ENCODE data around the gene RHPN2. TPM values are rescaled to one million over a fixed set of nuclear protein-coding genes. Genes with fewer than 3 reads are reported as not detected.

RHPN2 gene
- total and polyA plus RNA-seq, 2 donors (not counting 3 experiments of a cell fraction or from before 2014, with no cell fraction given) = 2.3 to 2.7 TPM

DNA sequence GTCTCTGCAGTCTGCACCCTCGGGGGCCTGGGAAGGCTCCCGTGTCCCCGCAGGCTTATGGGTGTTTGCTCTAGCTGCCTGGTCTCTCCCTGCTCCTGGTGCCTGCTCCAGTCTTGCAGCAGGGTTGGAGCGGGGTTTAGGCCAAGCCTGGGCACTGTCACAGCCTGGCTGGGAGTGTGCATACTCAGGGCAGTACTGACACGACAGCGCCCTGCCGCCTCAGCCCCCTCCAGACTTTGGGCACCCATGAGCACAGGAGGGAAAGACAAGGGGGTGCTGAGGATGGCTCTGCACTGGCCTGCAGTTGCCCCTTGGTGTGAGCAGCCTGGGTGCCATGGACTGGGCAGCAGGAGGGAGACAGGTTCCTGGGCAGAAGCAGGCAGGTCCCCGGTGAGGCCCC is 128.6 kb downstream of the RHPN2 start:
- H3K4me1 ChIP-seq (ENCODE audit: control insufficient read depth, extremely low read depth, insufficient read depth, low read length) = no peaks in the 10 kb centered on the region
- no peaks in the 10 kb centered on the region for H4K20me1 ChIP-seq (replicated peaks; ENCODE audit: control insufficient read depth, extremely low read depth, insufficient read depth, low read length)
- no peaks in the 10 kb centered on the region for H3K9me3 ChIP-seq (replicated peaks; ENCODE audit: control insufficient read depth, insufficient read depth, low read length)
- H3K9me1 ChIP-seq (replicated peaks; ENCODE audit: control insufficient read depth, extremely low read depth, insufficient read depth, low read length) = no peaks in the 10 kb centered on the region
- CTCF ChIA-PET = no interaction called here
- no TSS peak for BruUV-seq (replicated peaks)
- dilution Hi-C loops (cut with MboI; ENCODE audit: extremely low pct_ligation_motif_present, low sequenced_read_pairs) (no loop called here), intact Hi-C loops (cut with micrococcal nuclease) (no loop called here)
- DNase-seq (ENCODE audit: low read depth, low spot score) (no peak), FAIRE-seq (no peak)
- TF ChIP-seq GATA2 (IDR thresholded peaks at IDR 0.05; ENCODE audit: insufficient read depth, insufficient read length, low read depth, low read length) (no peak), POLR2A (IDR thresholded peaks at IDR 0.05; ENCODE audit: low read depth, low read length) (no peak), JUN (IDR thresholded peaks at IDR 0.05; ENCODE audit: borderline replicate concordance, insufficient read depth, insufficient read length, low read depth) (no peak)
- TF ChIP-seq, protein P1, sequence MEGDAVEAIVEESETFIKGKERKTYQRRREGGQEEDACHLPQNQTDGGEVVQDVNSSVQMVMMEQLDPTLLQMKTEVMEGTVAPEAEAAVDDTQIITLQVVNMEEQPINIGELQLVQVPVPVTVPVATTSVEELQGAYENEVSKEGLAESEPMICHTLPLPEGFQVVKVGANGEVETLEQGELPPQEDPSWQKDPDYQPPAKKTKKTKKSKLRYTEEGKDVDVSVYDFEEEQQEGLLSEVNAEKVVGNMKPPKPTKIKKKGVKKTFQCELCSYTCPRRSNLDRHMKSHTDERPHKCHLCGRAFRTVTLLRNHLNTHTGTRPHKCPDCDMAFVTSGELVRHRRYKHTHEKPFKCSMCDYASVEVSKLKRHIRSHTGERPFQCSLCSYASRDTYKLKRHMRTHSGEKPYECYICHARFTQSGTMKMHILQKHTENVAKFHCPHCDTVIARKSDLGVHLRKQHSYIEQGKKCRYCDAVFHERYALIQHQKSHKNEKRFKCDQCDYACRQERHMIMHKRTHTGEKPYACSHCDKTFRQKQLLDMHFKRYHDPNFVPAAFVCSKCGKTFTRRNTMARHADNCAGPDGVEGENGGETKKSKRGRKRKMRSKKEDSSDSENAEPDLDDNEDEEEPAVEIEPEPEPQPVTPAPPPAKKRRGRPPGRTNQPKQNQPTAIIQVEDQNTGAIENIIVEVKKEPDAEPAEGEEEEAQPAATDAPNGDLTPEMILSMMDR (IDR thresholded peaks at IDR 0.05; ENCODE audit: extremely low read depth in 1 of 2, insufficient read depth in 1 of 2, low read depth in 1 of 2, low read length in 2 of 2) = no peak
- no peak overlapping the region for H3K9ac ChIP-seq (replicated peaks; ENCODE audit: extremely low read depth, insufficient read depth, low read length)
- H3K36me3 ChIP-seq (ENCODE audit: control insufficient read depth in 2 of 2, extremely low read depth in 1 of 2, insufficient read depth in 2 of 2, low read length in 2 of 2) = peaks cover 2 to 18% of the 10 kb centered on the region in 2 experiments
- H3K4me3 ChIP-seq (replicated peaks in 1 of 3; ENCODE audit: insufficient read depth in 1 of 3, low read depth in 1 of 3, low read length in 3 of 3) = no peak overlapping the region
- H3K27me3 ChIP-seq (ENCODE audit: control insufficient read depth in 2 of 2, insufficient read depth in 2 of 2, low read length in 2 of 2) = no peaks in the 10 kb centered on the region
- no peaks in the 10 kb centered on the region for H3K79me2 ChIP-seq (ENCODE audit: control insufficient read depth, insufficient read depth, low read length)
- H3K27ac ChIP-seq (ENCODE audit: insufficient read depth, low read depth, low read length) = no peak overlapping the region
- no peak overlapping the region for H3K4me2 ChIP-seq (ENCODE audit: insufficient read depth, low read length)
- no peak overlapping the region for H2AFZ ChIP-seq (ENCODE audit: low read depth, low read length)
- POLR2A ChIA-PET = no interaction called here

DNA sequence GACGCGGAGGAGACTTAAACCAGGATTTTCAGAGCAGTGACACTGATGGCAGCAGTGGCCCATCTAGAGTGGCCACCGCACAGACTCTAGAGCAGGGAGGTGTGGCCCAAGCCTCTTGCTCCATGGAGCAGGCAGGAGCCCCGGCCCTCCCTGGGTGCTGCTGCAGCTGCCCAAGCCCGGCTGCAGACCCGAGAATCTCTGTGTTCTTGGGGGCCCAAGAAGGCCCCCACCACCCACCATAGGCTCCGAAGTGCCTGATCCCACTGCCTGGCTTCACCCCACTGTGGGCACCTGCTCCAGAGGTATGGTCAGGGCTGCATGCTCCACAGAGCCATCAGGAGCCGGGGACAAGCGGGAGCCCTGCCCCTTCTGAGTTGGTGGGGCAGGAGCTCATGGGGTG is 129.1 kb downstream of the RHPN2 start:
- Histone ChIP-seq H3K4me2 (ENCODE audit: insufficient read depth, low read length) (no peak overlapping the region), H4K20me1 (replicated peaks; ENCODE audit: control insufficient read depth, extremely low read depth, insufficient read depth, low read length) (no peaks in the 10 kb centered on the region), H3K27me3 (ENCODE audit: control insufficient read depth in 2 of 2, insufficient read depth in 2 of 2, low read length in 2 of 2) (no peaks in the 10 kb centered on the region), H3K4me1 (ENCODE audit: control insufficient read depth, extremely low read depth, insufficient read depth, low read length) (no peaks in the 10 kb centered on the region), H3K79me2 (ENCODE audit: control insufficient read depth, insufficient read depth, low read length) (no peaks in the 10 kb centered on the region), H3K27ac (ENCODE audit: insufficient read depth, low read depth, low read length) (no peak overlapping the region), H3K9me3 (replicated peaks; ENCODE audit: control insufficient read depth, insufficient read depth, low read length) (no peaks in the 10 kb centered on the region), H3K9me1 (replicated peaks; ENCODE audit: control insufficient read depth, extremely low read depth, insufficient read depth, low read length) (no peaks in the 10 kb centered on the region), H3K9ac (replicated peaks; ENCODE audit: extremely low read depth, insufficient read depth, low read length) (no peak overlapping the region), H2AFZ (ENCODE audit: low read depth, low read length) (no peak overlapping the region), H3K4me3 (replicated peaks in 1 of 3; ENCODE audit: insufficient read depth in 1 of 3, low read depth in 1 of 3, low read length in 3 of 3) (no peak overlapping the region), H3K36me3 (ENCODE audit: control insufficient read depth in 2 of 2, extremely low read depth in 1 of 2, insufficient read depth in 2 of 2, low read length in 2 of 2) (peaks cover 2 to 18% of the 10 kb centered on the region in 2 experiments)
- DNase-seq (ENCODE audit: low read depth, low spot score) (no peak), FAIRE-seq (no peak)
- intact Hi-C loops (cut with micrococcal nuclease) = no loop called here
- TF ChIP-seq POLR2A (IDR thresholded peaks at IDR 0.05; ENCODE audit: low read depth, low read length) (no peak), MYC (IDR thresholded peaks at IDR 0.05; ENCODE audit: low read depth, low read length) (no peak), GATA2 (IDR thresholded peaks at IDR 0.05; ENCODE audit: insufficient read depth, insufficient read length, low read depth, low read length) (no peak), POLR2AphosphoS5 (IDR thresholded peaks at IDR 0.05; ENCODE audit: insufficient read depth, low read depth, low read length) (no peak)
- TF ChIP-seq, protein P1 (IDR thresholded peaks at IDR 0.05; ENCODE audit: extremely low read depth in 1 of 2, insufficient read depth in 1 of 2, low read depth in 1 of 2, low read length in 2 of 2) = no peak
- no TSS peak for BruUV-seq (replicated peaks)
- ChIA-PET POLR2A (no interaction called here), CTCF (no interaction called here)
- dilution Hi-C loops (cut with MboI; ENCODE audit: extremely low pct_ligation_motif_present, low sequenced_read_pairs) = no loop called here
